GM12801 (cell line): Measurements from ENCODE around the gene SLC6A12.

Experiments
- CTCF ChIP-seq: IDR thresholded peaks from one replicate; pipeline ENCODE4 v1.5.1; 2011; ENCODE audit warnings: control low read depth; ENCODE audit not compliant: insufficient read length; ENCODE audit errors: extremely low read depth

SLC6A12 gene

DNA sequence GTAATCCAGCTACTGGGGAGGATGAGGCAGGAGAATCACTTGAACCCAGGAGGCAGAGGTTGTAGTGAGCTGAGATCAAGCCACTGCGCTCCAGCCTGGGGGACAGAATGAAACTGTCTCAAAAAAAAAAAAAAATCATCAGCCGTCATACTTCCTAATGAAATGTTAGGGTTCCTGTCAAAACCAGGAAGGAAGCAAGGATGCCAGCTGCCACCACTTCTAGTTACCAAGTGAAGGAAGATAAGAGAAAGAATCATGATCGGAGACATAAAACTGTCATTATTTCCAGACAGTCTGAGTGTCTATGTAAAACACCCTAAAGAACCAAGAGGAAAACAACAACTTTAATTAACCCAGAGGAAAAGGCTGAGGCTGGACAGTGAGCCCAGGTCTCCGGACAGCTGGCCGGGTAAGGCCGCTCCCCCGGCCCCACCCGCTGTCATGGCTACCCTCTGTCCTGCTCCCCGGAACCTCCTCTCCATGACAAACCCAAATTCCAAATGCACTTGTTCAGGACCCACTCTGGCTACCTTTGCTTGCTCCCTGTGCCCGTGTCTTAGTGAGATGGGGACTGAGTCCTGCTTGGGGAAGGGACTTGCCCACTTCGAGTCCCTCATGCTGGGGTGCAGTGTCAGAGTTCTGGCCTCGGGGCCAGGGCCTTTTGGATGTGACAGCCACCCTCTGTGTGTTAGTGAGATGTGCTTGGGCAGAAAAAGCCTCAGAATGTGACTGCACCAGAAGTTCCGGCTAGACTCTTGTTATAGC lies 29.0 kb downstream of the SLC6A12 start:
- TF ChIP-seq CTCF: no peak

- no peak for TF ChIP-seq CTCF
Measured at GRCh38 chr12:182381-182892, 31.5 kb downstream of the SLC6A12 start.

- no peak for TF ChIP-seq CTCF
Measured at GRCh38 chr12:181921-182320, 32.0 kb downstream of the SLC6A12 start.

- TF ChIP-seq CTCF: no peak
Measured at GRCh38 chr12:180445-180844, 33.5 kb downstream of the SLC6A12 start.

DNA sequence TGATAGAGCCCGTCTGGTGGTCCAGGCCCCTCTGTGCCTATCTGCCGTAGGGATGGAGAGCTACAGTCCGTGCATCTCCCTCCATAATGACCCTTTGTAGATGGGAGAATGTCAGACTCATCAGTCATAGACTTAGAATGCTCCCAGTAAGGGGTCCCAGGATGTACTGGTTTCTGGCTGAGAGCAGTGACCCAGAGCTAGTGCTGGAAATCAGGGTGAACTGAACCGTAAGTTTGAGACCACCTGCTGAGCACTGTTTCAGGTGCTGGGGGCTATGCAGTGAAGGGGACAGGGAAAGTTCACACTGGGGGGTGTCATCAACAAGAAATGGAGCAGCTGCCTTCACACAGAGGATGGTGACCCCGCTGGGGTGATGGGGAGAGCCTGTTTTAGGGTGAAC lies 34.1 kb downstream of the SLC6A12 start:
- no peak for TF ChIP-seq CTCF

DNA sequence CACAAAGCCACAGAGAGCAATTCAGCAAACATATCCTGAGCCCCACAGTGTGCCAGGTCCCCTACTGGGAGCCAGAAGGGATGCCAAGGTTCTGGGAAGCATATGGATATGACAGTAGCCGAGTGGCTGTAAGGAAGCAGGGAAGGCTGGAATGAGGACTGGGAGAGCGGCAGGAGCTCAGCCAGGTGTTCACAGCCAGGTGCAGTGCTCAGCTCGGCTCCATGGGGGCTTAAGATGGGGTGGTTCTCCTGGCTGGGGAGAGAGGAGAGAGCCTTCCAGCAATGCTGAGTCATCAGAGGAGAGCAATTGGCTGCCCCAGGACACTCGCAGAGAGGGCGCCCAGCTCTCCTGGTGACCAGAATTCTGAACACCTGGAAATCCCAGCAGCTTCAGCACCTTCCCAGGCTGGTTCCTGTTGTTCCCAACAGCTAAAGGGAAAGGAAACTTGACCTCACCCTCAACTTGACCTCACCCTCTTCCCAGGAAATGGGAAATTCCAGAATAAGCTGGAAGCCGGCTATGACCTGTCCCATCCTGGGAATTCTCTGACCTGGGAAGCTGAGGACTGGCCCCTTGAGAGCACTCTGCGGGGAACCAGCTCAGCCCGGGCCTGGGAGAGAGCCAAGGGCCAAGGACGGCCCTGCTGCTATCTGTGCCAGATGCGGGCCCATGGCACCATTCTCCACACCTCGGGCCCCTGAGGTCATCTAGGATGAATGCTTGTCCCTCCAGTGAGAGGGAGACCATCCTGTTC lies 34.6 kb downstream of the SLC6A12 start:
- no peak for TF ChIP-seq CTCF

GRCh38 chr12:178829-179109 lies 35.2 kb downstream of the SLC6A12 start:
- no peak for TF ChIP-seq CTCF
